H9 (cell line): ENCODE results near the gene CACTIN. TPM values are rescaled to one million over a fixed set of nuclear protein-coding genes. Genes with fewer than 3 reads are reported as not detected.

Experiments
- DNase-seq: peaks from one replicate; pipeline ENCODE4 v3.0.0-alpha.2; 2017
- H2AFZ ChIP-seq: one replicate; pipeline ENCODE4 v1.6.1; 2013; ENCODE audit warnings: mild to moderate bottlenecking, low read length, control low read depth, moderate library complexity
- H2AK5ac ChIP-seq: 2 replicates; pipeline ENCODE4 v1.6.1; 2013; ENCODE audit warnings: low read length, control low read depth, mixed read lengths; ENCODE audit not compliant: insufficient read length
- H2BK120ac ChIP-seq: one replicate; pipeline ENCODE4 v1.6.1; 2013; ENCODE audit warnings: low read depth, mild to moderate bottlenecking, low read length, control low read depth, inconsistent platforms; ENCODE audit not compliant: poor library complexity, severe bottlenecking
- H2BK12ac ChIP-seq: 2 replicates; pipeline ENCODE4 v1.6.1; 2013; ENCODE audit warnings: low read length, control low read depth, mixed read lengths, low read depth; ENCODE audit not compliant: insufficient read length
- H2BK15ac ChIP-seq: 2 replicates; pipeline ENCODE4 v1.6.1; 2013; ENCODE audit warnings: low read depth, low read length, control low read depth
- H2BK20ac ChIP-seq: one replicate; pipeline ENCODE4 v1.6.1; 2013; ENCODE audit warnings: low read depth, mild to moderate bottlenecking, low read length, control low read depth, inconsistent platforms; ENCODE audit not compliant: poor library complexity, severe bottlenecking
- H2BK5ac ChIP-seq: 2 replicates; pipeline ENCODE4 v1.6.1; 2013; ENCODE audit warnings: low read length, control low read depth, mixed read lengths; ENCODE audit not compliant: insufficient read length
- H3K14ac ChIP-seq: 2 replicates; pipeline ENCODE4 v1.6.1; 2013; ENCODE audit warnings: low read length, control low read depth; ENCODE audit not compliant: insufficient read depth
- H3K18ac ChIP-seq: 2 replicates; pipeline ENCODE4 v1.6.1; 2013; ENCODE audit warnings: low read depth, mild to moderate bottlenecking, mixed read lengths, low read length, control low read depth; ENCODE audit not compliant: insufficient read length
- H3K23ac ChIP-seq: 2 replicates; pipeline ENCODE4 v1.6.1; 2013; ENCODE audit warnings: low read length, control low read depth, mixed read lengths, low read depth; ENCODE audit not compliant: insufficient read length
- H3K23me2 ChIP-seq: 2 replicates; pipeline ENCODE4 v1.6.1; 2013; ENCODE audit warnings: low read depth, mild to moderate bottlenecking, mixed read lengths, low read length, control low read depth; ENCODE audit not compliant: insufficient read length, poor library complexity, severe bottlenecking
- H3K27ac ChIP-seq: 2 replicates; pipeline ENCODE4 v1.5.1; 2013; ENCODE audit warnings: low read length, control low read depth, mixed read lengths, low read depth; ENCODE audit not compliant: insufficient read length
- H3K27me3 ChIP-seq: 2 replicates; pipeline ENCODE4 v1.6.1; 2013; ENCODE audit warnings: low read length, control low read depth, inconsistent platforms; ENCODE audit not compliant: insufficient read depth
- H3K4ac ChIP-seq: 2 replicates; pipeline ENCODE4 v1.6.1; 2013; ENCODE audit warnings: low read depth, mild to moderate bottlenecking, control low read depth, inconsistent platforms, low read length, moderate library complexity
- H3K4me1 ChIP-seq: 2 replicates; pipeline ENCODE4 v1.6.1; 2013; ENCODE audit warnings: low read length, control low read depth, inconsistent platforms; ENCODE audit not compliant: insufficient read depth
- H3K4me2 ChIP-seq: 2 replicates; pipeline ENCODE4 v1.6.1; 2013; ENCODE audit warnings: low read length, control low read depth, mixed read lengths; ENCODE audit not compliant: insufficient read length, insufficient read depth
- H3K56ac ChIP-seq: 2 replicates; pipeline ENCODE4 v1.6.1; 2013; ENCODE audit warnings: low read depth, mild to moderate bottlenecking, mixed read lengths, low read length, control low read depth; ENCODE audit not compliant: insufficient read length
- H3K79me1 ChIP-seq: 2 replicates; pipeline ENCODE4 v1.6.1; 2013; ENCODE audit warnings: low read depth, mild to moderate bottlenecking, moderate library complexity, low read length, control low read depth, inconsistent platforms; ENCODE audit not compliant: insufficient read depth, poor library complexity, severe bottlenecking
- H3K79me2 ChIP-seq: 2 replicates; pipeline ENCODE4 v1.6.1; 2013; ENCODE audit warnings: low read length, control low read depth, inconsistent platforms; ENCODE audit not compliant: insufficient read depth
- H3K9ac ChIP-seq: 2 replicates; pipeline ENCODE4 v1.6.1; 2013; ENCODE audit warnings: low read length, control low read depth, mixed read lengths; ENCODE audit not compliant: insufficient read length; ENCODE audit errors: extremely low read depth
- H3K9me3 ChIP-seq: one replicate; pipeline ENCODE4 v1.6.1; 2013; ENCODE audit warnings: low read depth, low read length, inconsistent platforms; ENCODE audit not compliant: control insufficient read depth
- H3T11ph ChIP-seq: one replicate; pipeline ENCODE4 v1.6.1; 2013; ENCODE audit warnings: mild to moderate bottlenecking, low read length, control low read depth, inconsistent platforms
- H4K20me1 ChIP-seq: one replicate; pipeline ENCODE4 v1.6.1; 2013; ENCODE audit not compliant: control insufficient read depth, insufficient read length, insufficient read depth
- H4K5ac ChIP-seq: 2 replicates; pipeline ENCODE4 v1.6.1; 2013; ENCODE audit warnings: low read depth, mild to moderate bottlenecking, mixed read lengths, low read length, control low read depth; ENCODE audit not compliant: insufficient read length
- H4K8ac ChIP-seq: replicated peaks from 2 replicates; pipeline ENCODE4 v1.6.1; 2013; ENCODE audit warnings: low read length, control low read depth, mixed read lengths, low read depth; ENCODE audit not compliant: insufficient read length
- H4K91ac ChIP-seq: 2 replicates; pipeline ENCODE4 v1.6.1; 2013; ENCODE audit warnings: low read depth, mild to moderate bottlenecking, moderate library complexity, mixed read lengths, low read length, control low read depth; ENCODE audit not compliant: insufficient read length
- H3K27ac Mint-ChIP-seq, 3 experiments: 2 replicates in 2 of 3; 3 replicates in 1 of 3; pipeline ENCODE4 v1.8.0; 2020 to 2021; ENCODE audit warnings: mixed read lengths in 3 of 3, mild to moderate bottlenecking in 1 of 3, moderate library complexity in 1 of 3
- H3K27me3 Mint-ChIP-seq: 2 replicates; pipeline ENCODE4 v1.8.0; 2021; ENCODE audit warnings: low read depth, mild to moderate bottlenecking, moderate library complexity, mixed read lengths
- H3K36me3 Mint-ChIP-seq, 3 experiments: 2 replicates in 2 of 3; 3 replicates in 1 of 3; pipeline ENCODE4 v1.8.0; 2020 to 2021; ENCODE audit warnings: low read depth in 3 of 3, mixed read lengths in 3 of 3; ENCODE audit not compliant: insufficient read depth in 1 of 3
- H3K4me1 Mint-ChIP-seq, 2 experiments: 2 replicates each; pipeline ENCODE4 v1.8.0; 2020; ENCODE audit warnings: mixed read lengths in 2 of 2
- H3K4me3 Mint-ChIP-seq, 2 experiments: 2 replicates in 1 of 2; 3 replicates in 1 of 2; pipeline ENCODE4 v1.8.0; 2020 to 2021; ENCODE audit warnings: mild to moderate bottlenecking in 2 of 2, mixed read lengths in 2 of 2, moderate library complexity in 1 of 2
- H3K9me3 Mint-ChIP-seq, 2 experiments: 2 replicates in 1 of 2; 3 replicates in 1 of 2; pipeline ENCODE4 v1.8.0; 2020; ENCODE audit warnings: mild to moderate bottlenecking in 2 of 2, mixed read lengths in 2 of 2, moderate library complexity in 1 of 2
- CTCF ChIP-seq: fragments of 200-600 bp; sonication (generic); conservative IDR thresholded peaks from 3 replicates; pipeline ENCODE4 v1.8.0; 2021; ENCODE audit warnings: antibody characterized with exemption, mild to moderate bottlenecking
- WGBS: extraction: QIAGEN DNeasy Blood & Tissue Kit; methylation state at CpG from one replicate; pipeline ENCODE4 v1.1.7; 2013; ENCODE audit warnings: missing lambda C conversion rate, low lambda C conversion rate, mixed read lengths; ENCODE audit not compliant: insufficient read length; ENCODE audit errors: extremely low coverage; 5-methylcytosine and 5-hydroxymethylcytosine counted together
- total RNA-seq: library from RNA; stranded (reverse); gene quantifications from 2 replicates; pipeline ENCODE4 v1.2.1, GENCODE V29; 2021

Gene CACTIN
- total RNA-seq, 1 experiment from 2014 or later, result 37.3 TPM

- H3K14ac ChIP-seq, result no peak overlapping the region
- no CpG with 5 or more reads among the region's 22 CpGs for WGBS
- H3K27ac Mint-ChIP-seq, result no peak overlapping the region; a peak in 2 of 7 replicates
- no peaks in the 10 kb centered on the region for H3K9me3 Mint-ChIP-seq
- no peak overlapping the region for H3T11ph ChIP-seq
- H3K27me3 ChIP-seq, result no peaks in the 10 kb centered on the region
- H2BK12ac ChIP-seq, result no peak overlapping the region
- no peak overlapping the region for H2BK20ac ChIP-seq
- no peak overlapping the region for H3K4ac ChIP-seq
- no peaks in the 10 kb centered on the region for H3K23me2 ChIP-seq
- H4K8ac ChIP-seq, result no peak overlapping the region
- H3K56ac ChIP-seq, result no peak overlapping the region
- no peak overlapping the region for H2BK120ac ChIP-seq
- no peak overlapping the region for H2AK5ac ChIP-seq
- peaks cover 21 to 53% (median 40%) of the 10 kb centered on the region in 3 experiments for H3K36me3 Mint-ChIP-seq
- no peaks in the 10 kb centered on the region for H3K4me1 Mint-ChIP-seq
- no peaks in the 10 kb centered on the region for H3K9me3 ChIP-seq
- H2BK5ac ChIP-seq, result no peak overlapping the region
- H3K79me1 ChIP-seq, result no peaks in the 10 kb centered on the region
- no peak for DNase-seq
- no peaks in the 10 kb centered on the region for H3K4me1 ChIP-seq
- no peak overlapping the region for H3K4me2 ChIP-seq
- no peak overlapping the region for H2BK15ac ChIP-seq
- no peak overlapping the region for H4K5ac ChIP-seq
- no peak overlapping the region for H3K27ac ChIP-seq
- no peak overlapping the region for H3K23ac ChIP-seq
- H4K91ac ChIP-seq, result no peak overlapping the region
- no peak for TF ChIP-seq CTCF
- H4K20me1 ChIP-seq, result no peaks in the 10 kb centered on the region
- H3K4me3 Mint-ChIP-seq, result no peak overlapping the region; a peak in 1 of 5 replicates
- no peaks in the 10 kb centered on the region for H3K79me2 ChIP-seq
- H3K18ac ChIP-seq, result no peak overlapping the region
- H3K9ac ChIP-seq, result no peak overlapping the region
- H3K27me3 Mint-ChIP-seq, result no peaks in the 10 kb centered on the region
- no peak overlapping the region for H2AFZ ChIP-seq
Observed at GRCh38 chr19:3659746-3660112, 33.1 kb upstream of the CACTIN start.
